AG09309 (cell line): Measurements from ENCODE around the gene CMIP.

Experiments used
- DNase-seq: peaks from one replicate; pipeline ENCODE4 v3.0.0-alpha.2; 2010; ENCODE audit warnings: low read depth
- H3K4me3 ChIP-seq: 2 replicates; pipeline ENCODE4 v1.5.1; 2011; ENCODE audit warnings: mild to moderate bottlenecking, low read depth, low read length, moderate library complexity; ENCODE audit not compliant: control insufficient read depth
- TF ChIP-seq, protein P1 (sequence below): IDR thresholded peaks from 2 replicates; pipeline ENCODE4 v1.5.1; 2011; ENCODE audit warnings: mild to moderate bottlenecking, low read depth, low read length, inconsistent platforms; ENCODE audit not compliant: insufficient read depth, control insufficient read depth; ENCODE audit errors: missing control alignments

Gene CMIP

DNA sequence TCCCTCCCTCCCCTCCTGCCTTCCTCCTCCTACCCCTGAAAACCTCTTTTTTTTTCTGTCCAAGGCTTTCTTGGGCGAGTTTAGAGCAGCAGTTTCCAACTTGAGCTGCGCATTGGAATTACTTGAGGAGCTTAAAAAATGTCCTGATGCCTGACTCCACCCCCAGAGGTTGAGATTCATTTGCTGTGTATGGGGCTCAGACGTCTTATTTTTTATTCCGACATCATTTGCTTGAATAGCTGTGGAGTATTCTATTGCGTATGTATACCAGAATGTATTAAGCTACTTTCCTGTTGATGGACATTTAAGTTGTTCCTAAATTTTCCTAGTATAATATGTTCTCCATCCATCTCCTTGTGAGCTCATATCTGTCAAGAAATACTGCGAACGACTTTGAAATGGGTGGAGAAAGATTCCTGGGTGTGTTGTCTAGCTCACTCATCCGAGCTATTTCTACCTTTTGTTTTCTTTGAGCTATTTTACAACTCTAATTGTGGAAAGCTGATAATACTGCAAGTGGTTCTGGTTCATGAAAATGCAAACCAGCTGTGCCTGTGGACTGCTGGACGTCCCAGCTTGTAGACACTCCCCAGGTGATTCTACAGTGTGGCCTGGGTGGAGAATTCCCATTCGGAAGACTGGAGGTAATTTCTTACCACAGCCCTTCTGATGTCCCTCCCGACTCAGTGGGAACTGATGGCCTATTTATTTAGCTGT is 40.5 kb downstream of the CMIP start:
- DNase-seq = no peak
- H3K4me3 ChIP-seq = no peak overlapping the region
- TF ChIP-seq, protein P1, sequence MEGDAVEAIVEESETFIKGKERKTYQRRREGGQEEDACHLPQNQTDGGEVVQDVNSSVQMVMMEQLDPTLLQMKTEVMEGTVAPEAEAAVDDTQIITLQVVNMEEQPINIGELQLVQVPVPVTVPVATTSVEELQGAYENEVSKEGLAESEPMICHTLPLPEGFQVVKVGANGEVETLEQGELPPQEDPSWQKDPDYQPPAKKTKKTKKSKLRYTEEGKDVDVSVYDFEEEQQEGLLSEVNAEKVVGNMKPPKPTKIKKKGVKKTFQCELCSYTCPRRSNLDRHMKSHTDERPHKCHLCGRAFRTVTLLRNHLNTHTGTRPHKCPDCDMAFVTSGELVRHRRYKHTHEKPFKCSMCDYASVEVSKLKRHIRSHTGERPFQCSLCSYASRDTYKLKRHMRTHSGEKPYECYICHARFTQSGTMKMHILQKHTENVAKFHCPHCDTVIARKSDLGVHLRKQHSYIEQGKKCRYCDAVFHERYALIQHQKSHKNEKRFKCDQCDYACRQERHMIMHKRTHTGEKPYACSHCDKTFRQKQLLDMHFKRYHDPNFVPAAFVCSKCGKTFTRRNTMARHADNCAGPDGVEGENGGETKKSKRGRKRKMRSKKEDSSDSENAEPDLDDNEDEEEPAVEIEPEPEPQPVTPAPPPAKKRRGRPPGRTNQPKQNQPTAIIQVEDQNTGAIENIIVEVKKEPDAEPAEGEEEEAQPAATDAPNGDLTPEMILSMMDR = no peak

DNA sequence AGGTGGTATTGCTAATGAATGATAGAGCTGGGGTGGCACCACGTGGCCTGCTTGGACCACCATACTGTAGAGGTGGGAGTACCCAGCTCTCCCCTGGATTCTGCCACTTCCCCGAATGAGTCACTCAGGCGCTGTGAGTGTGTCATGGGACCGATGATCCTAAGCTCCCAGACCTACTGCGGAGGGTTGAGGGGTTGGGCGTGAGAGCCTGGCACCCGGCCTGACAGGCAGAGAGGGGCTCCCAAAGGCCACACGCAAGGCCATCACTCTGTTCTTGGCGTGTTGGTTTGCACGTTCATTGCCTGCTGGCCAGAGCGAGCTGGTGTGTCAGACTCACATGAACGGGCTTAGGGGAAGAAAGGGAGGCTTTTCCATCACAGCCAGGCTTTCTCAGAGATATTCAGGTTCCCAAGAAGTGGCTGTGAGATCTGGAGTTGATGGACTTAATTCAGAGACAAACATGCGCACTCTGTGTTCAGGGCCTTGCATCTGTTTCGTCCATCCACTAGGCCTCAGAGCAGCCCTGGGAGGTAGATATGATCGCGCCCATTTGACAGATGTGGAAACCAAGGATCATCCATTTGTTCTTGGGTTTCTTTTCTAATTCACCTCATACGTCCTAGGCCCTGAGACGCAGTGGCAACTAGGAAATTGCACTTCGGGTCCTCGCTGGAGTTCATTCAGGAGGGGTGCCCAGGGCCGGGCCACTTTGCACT is 41.4 kb downstream of the CMIP start:
- no peak overlapping the region for H3K4me3 ChIP-seq
- peak; percentile 55 for DNase-seq
- TF ChIP-seq, protein P1 = no peak

DNA sequence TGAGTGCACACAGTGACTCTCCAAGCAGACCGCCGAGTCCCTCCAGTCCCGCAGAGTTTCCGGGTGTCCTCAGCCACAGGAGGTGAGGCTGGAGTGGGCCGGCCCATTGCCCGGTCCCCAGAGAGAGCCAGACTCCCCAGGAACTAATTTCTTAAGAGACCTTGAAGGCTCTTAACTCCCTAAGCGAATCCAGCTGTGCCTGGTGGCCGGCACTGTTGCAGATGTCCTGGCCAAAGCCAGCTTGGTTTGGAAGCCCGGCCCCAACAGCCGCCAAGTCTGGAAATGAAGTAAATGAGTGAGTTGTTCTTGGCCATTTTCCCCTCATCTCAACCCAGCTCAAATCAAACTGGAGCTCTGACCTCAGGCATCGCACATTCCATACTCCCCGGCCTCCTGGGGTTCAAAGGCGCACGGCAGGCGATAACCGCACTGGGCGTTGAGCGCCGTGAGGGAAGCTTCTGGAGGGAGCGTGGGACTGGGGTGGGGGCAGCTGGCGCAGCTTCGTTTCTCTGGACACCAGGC is 42.0 kb downstream of the CMIP start:
- no peak overlapping the region; the same call in 1 of the 2 replicates for H3K4me3 ChIP-seq
- TF ChIP-seq, protein P1 = no peak
- peak; percentile 81 for DNase-seq

DNA sequence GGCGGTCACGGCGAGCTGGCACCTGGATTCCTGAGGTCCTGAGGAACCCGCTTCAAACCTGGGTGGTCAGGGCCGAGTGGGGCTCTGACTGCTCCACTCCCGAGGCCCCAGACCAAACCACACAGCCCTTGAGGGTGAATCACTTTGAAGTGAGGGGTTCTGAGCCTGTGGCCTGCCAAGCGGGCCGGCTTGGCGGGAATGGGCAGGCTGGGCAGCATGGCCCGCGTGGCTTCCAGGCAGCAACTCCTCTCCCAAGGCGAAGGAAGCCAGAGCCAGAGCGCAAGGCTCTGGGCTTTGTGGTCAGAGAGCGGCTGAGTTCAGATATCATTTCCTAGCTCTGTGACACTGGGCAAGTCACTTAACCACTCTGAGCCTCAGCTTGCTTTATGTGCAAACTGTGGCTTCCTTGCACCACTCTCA is 42.7 kb downstream of the CMIP start:
- TF ChIP-seq, protein P1 = no peak
- H3K4me3 ChIP-seq = no peak overlapping the region
- DNase-seq = no peak

DNA sequence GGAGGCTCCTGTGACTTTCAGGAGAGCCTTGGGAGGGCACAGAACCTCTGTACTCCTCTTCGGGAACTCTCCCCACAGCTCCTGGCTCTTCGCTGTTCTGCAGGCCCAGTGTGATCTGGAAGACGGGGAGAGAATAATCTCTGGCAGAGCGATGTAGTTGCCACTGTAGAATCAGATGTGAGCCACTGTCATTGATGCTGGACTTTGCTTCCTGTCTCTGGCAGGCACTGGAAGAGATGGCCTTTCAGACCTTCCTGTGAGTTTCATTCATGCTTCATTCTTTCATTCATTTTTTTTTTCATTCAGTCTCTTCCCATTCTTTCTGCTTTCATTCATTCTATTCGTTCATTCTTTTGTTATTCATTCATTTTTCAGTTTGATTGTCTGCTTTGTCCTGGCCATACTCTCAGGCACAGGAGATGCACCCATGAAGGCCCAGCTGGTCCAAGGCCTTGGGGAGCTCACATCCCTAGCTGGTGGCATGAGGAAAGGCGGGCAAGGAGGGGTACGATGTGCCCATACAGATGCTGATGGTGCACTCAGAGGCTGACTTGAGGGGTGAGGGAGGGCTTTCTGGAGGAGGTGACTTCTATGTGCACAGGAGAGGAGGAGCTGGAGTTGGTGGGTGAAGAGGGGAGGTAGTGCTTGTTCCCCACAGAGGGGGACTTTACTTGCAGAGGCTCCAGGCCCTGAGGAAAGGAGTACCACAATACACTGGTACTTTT is 44.2 kb downstream of the CMIP start:
- TF ChIP-seq, protein P1 = no peak
- no peak overlapping the region for H3K4me3 ChIP-seq

DNA sequence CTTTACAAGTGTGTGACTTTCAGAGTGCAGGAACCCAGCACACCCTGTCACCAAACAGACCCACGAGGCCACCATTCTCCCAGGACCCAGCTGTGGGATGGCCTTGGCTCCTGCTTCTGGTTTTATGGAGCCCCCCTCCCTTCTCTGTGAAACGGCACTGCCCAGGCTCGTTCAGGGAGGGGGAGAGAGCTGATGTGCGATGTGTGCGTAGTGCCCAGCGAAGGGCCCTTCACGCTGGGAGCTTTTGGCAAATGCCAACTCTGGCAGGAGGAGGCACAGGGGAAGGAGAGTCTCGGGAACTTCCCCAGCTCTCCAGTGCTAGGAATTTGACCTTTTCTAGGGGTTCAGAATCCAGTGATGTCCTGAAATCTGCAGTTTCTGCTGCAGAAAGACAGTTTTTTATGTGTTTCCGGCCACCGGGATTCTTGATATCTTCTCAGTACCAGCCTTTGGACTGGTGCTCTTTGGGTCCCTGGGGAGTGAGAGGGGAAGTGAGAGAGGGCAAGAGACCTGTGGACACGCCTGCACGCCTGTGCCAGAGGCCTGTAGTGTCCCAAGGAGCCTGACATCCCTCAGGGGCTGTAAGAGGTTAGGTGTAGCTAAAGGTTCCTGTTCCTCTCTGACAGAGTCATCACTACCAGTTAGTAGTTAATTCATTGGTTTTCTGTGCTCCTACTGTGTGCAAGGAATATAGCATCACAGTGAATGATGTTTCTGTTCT is 45.1 kb downstream of the CMIP start:
- DNase-seq = no peak
- no peak overlapping the region for H3K4me3 ChIP-seq
- TF ChIP-seq, protein P1 = no peak

More for the DNA sequence above, 44.2 kb downstream of the CMIP start:
- DNase-seq = no peak
